Measurements from ENCODE around the gene INPP5A.

DNA sequence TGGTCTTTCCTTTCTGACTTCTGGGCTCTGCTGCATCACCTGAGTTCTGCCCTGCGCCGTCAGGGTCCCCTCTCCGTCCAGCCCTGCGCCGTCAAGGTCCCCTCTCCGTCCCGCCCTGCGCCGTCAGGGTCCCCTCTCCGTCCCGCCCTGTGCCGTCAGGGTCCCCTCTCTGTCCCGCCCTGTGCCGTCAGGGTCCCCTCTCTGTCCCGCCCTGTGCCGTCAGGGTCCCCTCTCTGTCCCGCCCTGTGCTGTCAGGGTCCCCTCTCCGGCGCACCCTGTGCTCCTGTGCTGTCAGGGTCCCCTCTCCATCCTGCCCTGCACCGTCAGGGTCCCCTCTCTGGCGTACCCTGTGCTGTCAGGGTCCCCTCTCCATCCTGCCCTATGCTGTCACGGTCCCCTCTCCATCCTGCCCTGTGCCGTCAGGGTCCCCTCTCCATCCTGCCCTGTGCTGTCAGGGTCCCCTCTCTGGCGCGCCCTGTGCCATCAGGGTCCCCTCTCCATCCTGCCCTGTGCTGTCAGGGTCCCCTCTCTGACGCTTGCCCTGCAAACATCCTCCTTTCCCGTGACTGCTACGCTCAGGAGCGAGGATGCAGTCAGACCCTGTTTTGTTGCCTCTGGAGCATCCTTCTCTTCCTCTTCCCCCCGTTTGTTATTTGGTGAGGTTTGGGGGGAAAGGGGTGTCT lies 66.4 kb downstream of the INPP5A start:
- no peak for TF ChIP-seq CTCF (IDR thresholded peaks at IDR 0.05; ENCODE audit: low read length)
- TF ChIP-seq EZH2 (optimal IDR thresholded peaks at IDR 0.05; ENCODE audit: low read depth, low read length) = no peak
- TF ChIP-seq EZH2phosphoT487 (IDR thresholded peaks at IDR 0.05; ENCODE audit: low read length) = no peak
